ENCODE results near the gene ABCG1. TPM values are rescaled to one million over a fixed set of nuclear protein-coding genes. Genes with fewer than 3 reads are reported as not detected.

ABCG1 gene
- total RNA-seq, 1 donor from 2014 or later = 39.5 TPM

GRCh38 chr21:42260121-42260520, 41.2 kb downstream of the ABCG1 start:
- no peaks in the 10 kb centered on the region for H3K27me3 ChIP-seq
- H3K27ac ChIP-seq = no peak overlapping the region
- no peak overlapping the region for H3K4me3 ChIP-seq
- H3K4me1 ChIP-seq = no peaks in the 10 kb centered on the region
- no peaks in the 10 kb centered on the region for H3K9me3 ChIP-seq
- intact Hi-C loops (cut with DNase I) = no loop called here
- TF ChIP-seq, protein P1, sequence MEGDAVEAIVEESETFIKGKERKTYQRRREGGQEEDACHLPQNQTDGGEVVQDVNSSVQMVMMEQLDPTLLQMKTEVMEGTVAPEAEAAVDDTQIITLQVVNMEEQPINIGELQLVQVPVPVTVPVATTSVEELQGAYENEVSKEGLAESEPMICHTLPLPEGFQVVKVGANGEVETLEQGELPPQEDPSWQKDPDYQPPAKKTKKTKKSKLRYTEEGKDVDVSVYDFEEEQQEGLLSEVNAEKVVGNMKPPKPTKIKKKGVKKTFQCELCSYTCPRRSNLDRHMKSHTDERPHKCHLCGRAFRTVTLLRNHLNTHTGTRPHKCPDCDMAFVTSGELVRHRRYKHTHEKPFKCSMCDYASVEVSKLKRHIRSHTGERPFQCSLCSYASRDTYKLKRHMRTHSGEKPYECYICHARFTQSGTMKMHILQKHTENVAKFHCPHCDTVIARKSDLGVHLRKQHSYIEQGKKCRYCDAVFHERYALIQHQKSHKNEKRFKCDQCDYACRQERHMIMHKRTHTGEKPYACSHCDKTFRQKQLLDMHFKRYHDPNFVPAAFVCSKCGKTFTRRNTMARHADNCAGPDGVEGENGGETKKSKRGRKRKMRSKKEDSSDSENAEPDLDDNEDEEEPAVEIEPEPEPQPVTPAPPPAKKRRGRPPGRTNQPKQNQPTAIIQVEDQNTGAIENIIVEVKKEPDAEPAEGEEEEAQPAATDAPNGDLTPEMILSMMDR (IDR thresholded peaks at IDR 0.05) = no peak
- H3K36me3 ChIP-seq = no peaks in the 10 kb centered on the region
- DNase-seq (ENCODE audit: low spot score in 2 of 2) = no peak

- Histone ChIP-seq H3K4me1 (no peaks in the 10 kb centered on the region), H3K27ac (no peak overlapping the region), H3K27me3 (no peaks in the 10 kb centered on the region), H3K4me3 (no peak overlapping the region), H3K36me3 (no peaks in the 10 kb centered on the region), H3K9me3 (no peaks in the 10 kb centered on the region)
- TF ChIP-seq, protein P1 (IDR thresholded peaks at IDR 0.05) = no peak
- intact Hi-C loops (cut with DNase I) = no loop called here
- DNase-seq (ENCODE audit: low spot score in 2 of 2) = no peak
Measured at GRCh38 chr21:42261829-42262200, 42.9 kb downstream of the ABCG1 start.

GRCh38 chr21:42262831-42263231, 43.9 kb downstream of the ABCG1 start:
- no peaks in the 10 kb centered on the region for H3K4me1 ChIP-seq
- DNase-seq (ENCODE audit: low spot score in 2 of 2) = peak; percentile 31 to 77
- H3K9me3 ChIP-seq = no peaks in the 10 kb centered on the region
- H3K27me3 ChIP-seq = no peaks in the 10 kb centered on the region
- H3K27ac ChIP-seq = no peak overlapping the region
- no peak overlapping the region for H3K4me3 ChIP-seq
- intact Hi-C loops (cut with DNase I) = no loop called here
- TF ChIP-seq, protein P1 (IDR thresholded peaks at IDR 0.05) = no peak
- no peaks in the 10 kb centered on the region for H3K36me3 ChIP-seq

GRCh38 chr21:42263591-42264131, 44.7 kb downstream of the ABCG1 start:
- H3K27me3 ChIP-seq = no peaks in the 10 kb centered on the region
- peak; percentile 20 to 68 for DNase-seq (ENCODE audit: low spot score in 2 of 2)
- H3K36me3 ChIP-seq = no peaks in the 10 kb centered on the region
- no peaks in the 10 kb centered on the region for H3K9me3 ChIP-seq
- intact Hi-C loops (cut with DNase I) = no loop called here
- H3K27ac ChIP-seq = no peak overlapping the region
- H3K4me1 ChIP-seq = no peaks in the 10 kb centered on the region
- H3K4me3 ChIP-seq = no peak overlapping the region
- TF ChIP-seq, protein P1 (IDR thresholded peaks at IDR 0.05) = no peak

DNA sequence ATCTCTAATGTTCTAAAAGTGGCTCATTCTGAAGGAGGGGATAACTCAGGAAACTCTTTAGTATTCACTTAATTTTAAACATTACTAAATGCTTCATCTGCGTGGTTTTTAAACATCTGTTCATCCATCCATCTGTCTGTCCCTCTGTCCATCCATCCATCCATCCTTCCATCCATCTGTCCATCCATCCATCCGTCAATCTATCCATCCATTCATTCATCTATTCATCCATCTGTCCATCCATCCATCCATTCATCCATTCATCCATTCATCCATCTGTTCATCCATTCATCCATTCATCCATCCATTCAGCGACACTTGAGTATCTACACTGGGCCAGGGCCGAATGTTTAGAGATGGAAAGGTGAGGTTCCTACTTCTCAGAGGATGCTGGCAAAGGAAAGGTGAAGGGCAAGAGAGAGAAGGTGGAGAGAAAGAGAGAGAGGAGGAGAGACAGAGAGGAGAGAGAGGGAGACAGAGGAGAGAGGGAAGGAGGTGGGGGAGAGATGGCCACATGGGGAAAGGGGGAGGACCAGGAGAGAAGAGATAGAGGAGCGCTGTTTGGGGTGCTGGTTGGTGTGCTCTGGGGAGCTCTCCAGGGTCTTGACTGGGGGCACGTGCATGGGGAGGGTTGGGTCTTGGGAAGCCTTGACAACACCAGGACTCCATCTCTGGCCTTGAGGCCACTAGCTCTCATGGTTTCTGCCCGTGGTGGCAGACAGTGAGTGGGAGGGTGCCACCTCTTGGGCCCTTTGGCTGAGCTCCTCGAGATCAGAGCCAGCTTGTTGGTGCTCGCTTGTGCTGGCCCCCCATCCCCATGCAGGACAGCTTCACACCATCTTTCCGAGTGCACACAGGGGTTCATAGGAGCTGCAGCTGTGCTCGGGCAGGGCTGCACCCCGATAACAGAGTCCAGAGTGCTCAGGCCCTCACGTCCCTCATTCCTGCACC, 45.6 kb downstream of the ABCG1 start:
- H3K36me3 ChIP-seq = no peaks in the 10 kb centered on the region
- H3K4me1 ChIP-seq = no peaks in the 10 kb centered on the region
- DNase-seq (ENCODE audit: low spot score in 2 of 2) = no peak
- no peak overlapping the region for H3K27ac ChIP-seq
- H3K27me3 ChIP-seq = no peaks in the 10 kb centered on the region
- intact Hi-C loops (cut with DNase I) = no loop called here
- H3K9me3 ChIP-seq = no peaks in the 10 kb centered on the region
- TF ChIP-seq, protein P1 (IDR thresholded peaks at IDR 0.05) = no peak
- H3K4me3 ChIP-seq = no peak overlapping the region
